Vagina (tissue), 2 donors: ENCODE data around the gene DCT. TPM values are rescaled to one million over a fixed set of nuclear protein-coding genes. Genes with fewer than 3 reads are reported as not detected.

Experiments used
- DNase-seq, 2 donors: peaks; one replicate each; pipeline ENCODE4 v3.0.0-alpha.2; 2017; ENCODE audit errors: extremely low spot score in 2 of 2
- H3K27ac ChIP-seq: fragments of 200-600 bp; sonication (generic); one replicate; pipeline ENCODE4 v1.5.1; 2019
- H3K27me3 ChIP-seq: fragments of 200-600 bp; sonication (generic); one replicate; pipeline ENCODE4 v1.5.1; 2019
- H3K36me3 ChIP-seq, 2 donors: fragments of 200-600 bp; sonication (generic); one replicate each; pipeline ENCODE4 v1.5.1; 2017 to 2019
- H3K4me1 ChIP-seq: fragments of 200-600 bp; sonication (generic); one replicate; pipeline ENCODE4 v1.5.1; 2019
- H3K4me3 ChIP-seq, 2 donors: fragments of 200-600 bp; sonication (generic); 1 replicate in 1 of 2; 2 replicates in 1 of 2; pipeline ENCODE4 v1.5.1; 2016 to 2019
- H3K9me3 ChIP-seq: fragments of 200-600 bp; sonication (generic); one replicate; pipeline ENCODE4 v1.5.1; 2019
- CTCF ChIP-seq, 3 experiments: fragments of 450-650 bp in 2 of 3; fragments of 200-600 bp in 1 of 3; sonication (generic) in 1 of 3; IDR thresholded peaks; one replicate each; pipeline ENCODE4 v1.5.1; 2017 to 2019; ENCODE audit warnings: antibody characterized with exemption in 3 of 3, mild to moderate bottlenecking in 2 of 3, moderate library complexity in 2 of 3
- POLR2A ChIP-seq, 2 donors: fragments of 450-650 bp; IDR thresholded peaks; one replicate each; pipeline ENCODE4 v1.6.1; 2017; ENCODE audit warnings: antibody characterized with exemption in 2 of 2, mild to moderate bottlenecking in 2 of 2, moderate library complexity in 2 of 2
- POLR2AphosphoS5 ChIP-seq, 2 donors: sonication (generic); formaldehyde crosslinking; IDR thresholded peaks; one replicate each; pipeline ENCODE4 v1.9.0; 2017; ENCODE audit warnings: antibody characterized with exemption in 2 of 2, mild to moderate bottlenecking in 2 of 2, low read depth in 1 of 2; ENCODE audit not compliant: insufficient read depth in 1 of 2
- intact Hi-C: fragments of 100-400 bp; cut with DNase I; formaldehyde crosslinking; loops from one replicate; pipeline ENCODE4 v1.15.1; 2023
- total RNA-seq: library from RNA; depleted of rRNA; stranded (reverse); fragments of >200 nt; gene quantifications from one replicate; pipeline ENCODE4 v1.2.3, GENCODE V29; 2016

DCT gene
- total RNA-seq, 1 donor from 2014 or later: not detected

GRCh38 chr13:94416454-94417080 lies 62.9 kb downstream of the DCT start:
- TF ChIP-seq POLR2A (IDR thresholded peaks at IDR 0.05) (no peak), CTCF (IDR thresholded peaks at IDR 0.05) (peak in 1 of 3 experiments; percentile 8)
- DNase-seq: no peak
- Histone ChIP-seq H3K4me3 (no peak overlapping the region), H3K27ac (no peak overlapping the region), H3K36me3 (no peaks in the 10 kb centered on the region), H3K27me3 (no peaks in the 10 kb centered on the region), H3K9me3 (no peaks in the 10 kb centered on the region), H3K4me1 (peaks cover 6% of the 10 kb centered on the region)
- intact Hi-C loops: no loop called here

- Histone ChIP-seq H3K36me3 (no peaks in the 10 kb centered on the region), H3K9me3 (no peaks in the 10 kb centered on the region), H3K4me1 (peaks cover 6% of the 10 kb centered on the region), H3K27me3 (no peaks in the 10 kb centered on the region), H3K27ac (no peak overlapping the region), H3K4me3 (no peak overlapping the region)
- no peak for DNase-seq
- no peak for TF ChIP-seq POLR2AphosphoS5 (IDR thresholded peaks at IDR 0.05; ENCODE audit: insufficient read depth in 1 of 2, low read depth in 1 of 2)
- TF ChIP-seq POLR2A (IDR thresholded peaks at IDR 0.05): no peak
- no peak for TF ChIP-seq CTCF (IDR thresholded peaks at IDR 0.05)
- intact Hi-C loops: no loop called here
Measured at GRCh38 chr13:94415500-94416237, 63.8 kb downstream of the DCT start.

GRCh38 chr13:94414708-94415107 lies 64.8 kb downstream of the DCT start:
- no peaks in the 10 kb centered on the region for H3K36me3 ChIP-seq
- H3K27ac ChIP-seq: no peak overlapping the region
- no peak for DNase-seq
- no peaks in the 10 kb centered on the region for H3K9me3 ChIP-seq
- TF ChIP-seq POLR2AphosphoS5 (IDR thresholded peaks at IDR 0.05; ENCODE audit: insufficient read depth in 1 of 2, low read depth in 1 of 2): no peak
- TF ChIP-seq POLR2A (IDR thresholded peaks at IDR 0.05): no peak
- TF ChIP-seq CTCF (IDR thresholded peaks at IDR 0.05): no peak
- intact Hi-C loops: no loop called here
- no peaks in the 10 kb centered on the region for H3K27me3 ChIP-seq
- H3K4me3 ChIP-seq: no peak overlapping the region
- peaks cover 6% of the 10 kb centered on the region for H3K4me1 ChIP-seq

- Histone ChIP-seq H3K9me3 (no peaks in the 10 kb centered on the region), H3K36me3 (no peaks in the 10 kb centered on the region), H3K4me3 (no peak overlapping the region), H3K4me1 (peaks cover 6% of the 10 kb centered on the region), H3K27me3 (no peaks in the 10 kb centered on the region), H3K27ac (no peak overlapping the region)
- TF ChIP-seq POLR2A (IDR thresholded peaks at IDR 0.05): no peak
- TF ChIP-seq CTCF (IDR thresholded peaks at IDR 0.05): no peak
- TF ChIP-seq POLR2AphosphoS5 (IDR thresholded peaks at IDR 0.05; ENCODE audit: insufficient read depth in 1 of 2, low read depth in 1 of 2): no peak
- DNase-seq: no peak
- intact Hi-C loops: no loop called here
Measured at GRCh38 chr13:94414141-94414540, 65.3 kb downstream of the DCT start.

- TF ChIP-seq POLR2AphosphoS5 (IDR thresholded peaks at IDR 0.05; ENCODE audit: insufficient read depth in 1 of 2, low read depth in 1 of 2) (no peak), CTCF (IDR thresholded peaks at IDR 0.05) (no peak), POLR2A (IDR thresholded peaks at IDR 0.05) (no peak)
- intact Hi-C loops: no loop called here
- Histone ChIP-seq H3K27ac (no peak overlapping the region), H3K9me3 (no peaks in the 10 kb centered on the region), H3K36me3 (no peaks in the 10 kb centered on the region), H3K4me3 (no peak overlapping the region), H3K4me1 (peaks cover 6% of the 10 kb centered on the region), H3K27me3 (no peaks in the 10 kb centered on the region)
- no peak for DNase-seq
Measured at GRCh38 chr13:94413598-94413944, 65.9 kb downstream of the DCT start.
